Hippocampal formation (tissue), 2 donors: Measurements from ENCODE around the gene PWP2.
"Not testable (repeated sequence)": the region's sequence is repeated elsewhere in the genome, so short reads cannot be mapped to it uniquely, and the experiment has no call there.

Experiments used
- DNase-seq, 2 donors: peaks; one replicate each; lab custom pipeline; 2025; lab: John Stamatoyannopoulos, UW

The PWP2 gene

DNA sequence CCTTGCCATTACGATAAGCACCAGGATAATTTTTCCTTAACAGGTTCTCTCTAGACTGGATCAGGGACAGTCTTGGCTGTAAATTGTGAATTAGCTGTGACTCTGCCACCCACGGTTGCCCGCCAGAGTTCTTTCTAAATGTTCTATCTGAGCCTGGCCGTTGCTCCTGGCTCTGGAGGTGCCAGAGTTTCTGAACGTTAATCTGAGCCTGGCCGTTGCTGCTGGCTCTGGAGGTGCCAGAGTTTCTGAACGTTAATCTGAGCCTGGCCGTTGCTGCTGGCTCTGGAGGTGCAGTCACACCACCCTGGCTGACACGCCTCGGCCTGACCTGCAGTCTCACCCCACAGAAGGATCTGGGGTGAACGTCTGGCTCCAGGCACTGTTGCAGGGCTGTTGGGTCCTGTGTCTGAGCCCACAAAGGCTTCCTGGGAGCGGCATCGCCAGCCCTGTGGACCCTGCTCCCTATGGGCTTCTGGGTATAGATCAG, 56.0 kb downstream of the PWP2 start:
- DNase-seq, result not testable (repeated sequence)

DNA sequence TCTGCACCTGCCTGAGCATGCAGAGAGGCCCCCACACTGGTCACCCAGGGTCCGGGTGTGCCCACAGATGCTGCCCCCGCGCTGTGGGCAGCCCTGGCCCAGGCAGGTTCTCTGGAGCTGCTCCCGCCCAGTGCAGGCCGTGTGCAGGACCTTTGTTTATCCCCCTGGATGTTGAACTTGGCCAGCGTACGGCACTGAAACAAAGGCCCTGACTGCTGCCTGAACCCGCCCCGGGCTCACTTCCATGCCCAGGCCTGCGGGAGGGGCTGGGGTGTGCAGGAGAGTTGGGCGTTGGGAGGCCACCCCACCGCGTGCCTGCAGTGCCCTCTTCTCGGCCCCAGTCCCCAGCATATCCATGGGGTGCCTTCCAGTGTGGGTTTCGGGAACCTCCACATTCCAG, 58.7 kb downstream of the PWP2 start:
- not testable (repeated sequence) for DNase-seq

DNA sequence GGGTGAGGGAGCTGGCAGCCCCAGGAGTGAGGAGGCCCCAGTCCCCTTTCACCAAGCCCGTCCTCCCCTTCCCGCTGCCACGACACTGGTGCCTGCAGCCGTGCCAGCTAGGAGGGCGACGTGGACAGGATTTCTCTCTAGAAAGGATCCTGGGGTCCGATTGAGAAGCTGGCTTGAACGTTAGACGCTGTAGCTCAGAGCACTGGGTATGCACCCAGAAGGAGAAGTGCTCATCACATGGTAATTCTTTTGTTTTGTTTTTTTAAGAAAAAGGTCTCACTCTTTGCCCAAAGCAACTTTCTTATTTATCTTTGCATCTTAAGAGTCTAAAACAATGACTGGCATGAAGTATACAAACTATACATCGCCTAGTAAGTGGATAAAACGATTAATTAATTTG, 60.3 kb downstream of the PWP2 start:
- DNase-seq, result not testable (repeated sequence)

DNA sequence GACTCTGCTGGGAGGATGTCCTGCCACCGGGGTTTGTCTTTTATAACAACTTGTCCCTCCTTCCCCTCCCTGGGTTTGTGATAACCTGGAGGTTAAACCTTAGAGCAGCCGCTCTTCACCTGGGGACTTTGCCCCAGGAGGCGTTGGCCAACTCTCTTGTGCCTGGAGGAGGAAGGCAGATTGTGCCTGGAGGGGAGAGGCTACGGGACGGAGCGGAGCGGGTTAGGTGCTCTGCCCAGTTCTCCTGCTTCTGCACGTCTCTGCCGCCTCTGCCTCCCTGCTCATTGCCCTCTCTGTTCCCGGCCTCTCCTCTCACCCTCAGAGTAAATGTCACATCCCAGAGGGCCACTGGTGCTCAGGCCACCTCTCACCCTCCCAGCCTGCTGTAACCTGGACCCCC, 63.1 kb downstream of the PWP2 start:
- DNase-seq, result not testable (repeated sequence)

DNA sequence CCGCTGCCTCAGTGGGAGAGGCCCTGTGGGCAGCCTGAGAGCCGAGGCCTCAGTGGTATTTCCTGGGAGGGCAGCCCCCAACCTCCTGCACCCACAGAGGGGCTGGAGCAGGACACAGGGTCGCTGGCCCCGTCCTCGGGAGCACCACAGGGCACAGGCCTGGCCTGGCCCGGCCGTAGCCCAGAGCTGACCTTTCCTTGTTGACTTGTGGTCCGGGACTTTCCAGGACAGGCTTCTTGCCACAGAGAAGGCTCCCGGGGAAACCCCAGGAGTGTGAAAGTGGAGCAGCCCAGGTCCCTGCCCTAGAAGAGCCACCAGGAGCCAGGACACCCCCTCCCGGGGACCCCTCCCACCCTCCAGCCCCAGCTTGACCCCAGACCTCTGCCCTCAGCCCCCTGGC, 63.7 kb downstream of the PWP2 start:
- not testable (repeated sequence) for DNase-seq

DNA sequence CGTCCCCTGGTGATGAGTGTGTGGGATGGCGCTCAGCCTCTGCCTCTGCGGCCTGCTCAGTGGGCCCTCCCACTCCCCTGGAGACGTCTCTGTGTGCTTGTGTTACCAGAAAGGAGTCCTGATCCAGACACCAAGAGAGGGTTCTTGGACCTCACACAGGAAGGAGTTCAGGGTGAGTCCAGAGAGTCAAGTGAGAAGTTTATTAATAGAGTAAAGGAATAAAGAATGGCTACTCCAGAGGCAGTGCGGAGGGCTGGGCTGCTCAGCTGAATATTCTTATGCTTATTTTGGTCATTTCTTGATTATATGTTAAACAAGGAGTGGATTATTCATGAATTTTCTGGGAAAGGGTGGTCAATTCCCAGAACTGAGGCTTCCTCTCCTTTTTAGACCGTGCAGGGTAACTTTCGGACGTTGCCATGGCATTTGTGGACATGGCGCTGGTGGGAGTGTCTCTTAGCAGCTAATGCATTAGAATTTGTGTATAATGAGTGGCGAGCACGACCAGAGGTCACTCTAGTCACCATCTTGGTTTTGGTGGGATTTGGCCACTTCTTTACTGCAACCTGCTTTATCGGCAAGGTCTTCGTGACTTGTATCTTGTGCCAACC, 64.9 kb downstream of the PWP2 start:
- DNase-seq, result not testable (repeated sequence)

DNA sequence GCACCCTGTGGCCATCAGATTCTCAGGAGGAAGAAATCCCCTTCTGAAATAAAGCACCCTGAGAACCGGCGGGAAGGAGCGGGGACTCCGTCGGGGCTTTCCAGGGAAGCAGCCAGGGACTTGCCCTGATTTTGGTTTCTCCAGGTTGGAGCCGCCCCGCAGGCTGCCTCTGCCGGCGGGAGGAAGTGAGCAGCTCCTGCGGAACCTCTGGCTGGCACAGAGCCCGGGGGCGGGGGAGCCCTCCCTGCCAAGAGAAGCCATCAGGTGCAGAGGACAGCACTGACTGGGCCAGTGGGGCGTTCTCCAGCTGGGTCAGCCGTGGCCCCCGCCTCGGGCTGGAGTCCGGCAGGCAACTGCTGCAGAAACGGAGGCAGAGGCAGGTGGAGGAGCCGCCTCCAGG, 65.5 kb downstream of the PWP2 start:
- DNase-seq, result not testable (repeated sequence)

DNA sequence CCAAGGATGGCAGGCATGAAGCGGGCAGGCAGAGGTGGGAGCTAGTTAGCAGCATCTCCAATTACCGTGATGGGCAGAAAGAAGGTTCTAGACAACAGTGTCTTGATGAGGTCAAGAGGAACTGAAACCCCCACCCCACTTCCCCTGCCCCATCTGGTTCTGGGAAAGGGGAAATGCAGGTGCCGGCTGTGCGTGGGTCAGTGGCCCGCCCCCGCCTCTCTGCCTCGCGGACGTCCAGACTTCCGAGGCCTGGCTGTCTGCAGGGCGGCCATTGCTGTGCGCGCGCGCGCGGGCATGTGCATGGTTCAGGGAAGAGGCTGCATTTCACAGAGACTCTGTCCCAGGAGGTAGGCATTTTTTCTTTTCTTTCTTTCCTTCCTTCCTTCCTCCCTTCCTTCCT, 68.0 kb downstream of the PWP2 start:
- not testable (repeated sequence) for DNase-seq

DNA sequence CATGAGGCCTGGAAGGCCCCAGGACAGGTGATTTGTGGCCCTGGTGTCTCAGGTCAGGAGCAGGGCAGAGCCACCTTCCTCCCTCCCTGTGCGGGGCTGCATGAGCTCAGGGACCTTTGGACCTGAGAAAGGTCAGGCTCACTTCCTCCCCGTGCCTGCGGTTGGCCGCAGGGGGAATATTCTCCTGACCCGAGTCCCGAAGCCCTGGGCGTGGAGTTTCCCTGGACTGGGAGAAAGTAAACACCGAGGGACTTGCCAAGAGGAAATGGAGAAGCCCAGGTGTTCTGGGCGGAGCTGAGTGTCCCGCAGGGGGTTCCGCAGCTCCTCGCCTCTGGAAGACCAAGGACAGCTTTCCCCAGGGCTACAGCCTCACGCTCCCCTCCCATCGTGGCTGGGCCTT, 68.9 kb downstream of the PWP2 start:
- DNase-seq, result not testable (repeated sequence)
